Upper lobe of right lung (tissue), 1 donor: ENCODE results near the gene SEPTIN3. TPM values are rescaled to one million over a fixed set of nuclear protein-coding genes. Genes with fewer than 3 reads are reported as not detected.

Source experiments
- ATAC-seq: fragments of 200-7000 bp; cut with Tn5 transposase; one replicate; pipeline ENCODE4 v1.9.1; 2020; ENCODE audit warnings: mild to moderate bottlenecking, moderate library complexity
- DNase-seq: peaks from one replicate; pipeline ENCODE4 v3.0.0-alpha.2; 2020
- H3K27ac ChIP-seq: fragments of 200-600 bp; one replicate; pipeline ENCODE4 v1.8.0; 2022
- H3K27me3 ChIP-seq: fragments of 200-600 bp; one replicate; pipeline ENCODE4 v1.8.0; 2022; ENCODE audit warnings: mild to moderate bottlenecking
- H3K36me3 ChIP-seq: fragments of 200-600 bp; one replicate; pipeline ENCODE4 v1.8.0; 2022
- H3K4me1 ChIP-seq: fragments of 200-600 bp; one replicate; pipeline ENCODE4 v1.8.0; 2022
- H3K4me3 ChIP-seq: fragments of 200-600 bp; one replicate; pipeline ENCODE4 v1.8.0; 2022; ENCODE audit warnings: mild to moderate bottlenecking
- H3K9me3 ChIP-seq: fragments of 200-600 bp; one replicate; pipeline ENCODE4 v1.8.0; 2022
- intact Hi-C: fragments of 100-400 bp; cut with DNase I; formaldehyde crosslinking; loops from one replicate; pipeline ENCODE4 v1.11.0; 2022
- total RNA-seq: library from RNA; stranded (reverse); fragmentation: NEBNext Ultra II Directional; extraction: Animal tissue kit (Norgen Biotek cat#: 25700); gene quantifications from one replicate; pipeline ENCODE4 v1.2.1, GENCODE V29; 2021
- TF ChIP-seq, protein P1 (sequence below): fragments of 200-600 bp; IDR thresholded peaks from one replicate; pipeline ENCODE4 v1.8.0; 2022; ENCODE audit warnings: antibody characterized with exemption
- donor health status: DM: no; HTN: yes; CAD: no; lungs with severe emphysema.

The SEPTIN3 gene
- total RNA-seq, 1 donor from 2014 or later = 3.2 TPM

DNA sequence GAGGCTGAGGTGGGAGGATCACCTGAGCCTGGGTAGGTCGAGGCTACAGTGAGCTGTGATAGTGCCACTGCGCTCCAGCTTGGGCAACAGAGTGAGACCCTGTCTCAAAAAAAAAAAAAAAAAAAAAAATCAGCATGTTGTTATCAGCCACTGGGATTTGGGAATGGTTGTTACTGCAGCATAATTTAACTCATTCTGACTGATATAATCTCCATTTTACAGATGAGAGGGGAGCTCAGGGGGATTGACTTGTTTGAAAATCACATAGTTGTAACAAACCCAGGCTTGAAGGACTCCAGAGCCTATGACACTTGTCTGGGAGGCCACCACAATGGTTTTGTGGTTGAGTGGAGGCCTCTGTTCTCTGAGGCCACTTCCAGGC is 3.0 kb upstream of the SEPTIN3 start:
- TF ChIP-seq, protein P1, sequence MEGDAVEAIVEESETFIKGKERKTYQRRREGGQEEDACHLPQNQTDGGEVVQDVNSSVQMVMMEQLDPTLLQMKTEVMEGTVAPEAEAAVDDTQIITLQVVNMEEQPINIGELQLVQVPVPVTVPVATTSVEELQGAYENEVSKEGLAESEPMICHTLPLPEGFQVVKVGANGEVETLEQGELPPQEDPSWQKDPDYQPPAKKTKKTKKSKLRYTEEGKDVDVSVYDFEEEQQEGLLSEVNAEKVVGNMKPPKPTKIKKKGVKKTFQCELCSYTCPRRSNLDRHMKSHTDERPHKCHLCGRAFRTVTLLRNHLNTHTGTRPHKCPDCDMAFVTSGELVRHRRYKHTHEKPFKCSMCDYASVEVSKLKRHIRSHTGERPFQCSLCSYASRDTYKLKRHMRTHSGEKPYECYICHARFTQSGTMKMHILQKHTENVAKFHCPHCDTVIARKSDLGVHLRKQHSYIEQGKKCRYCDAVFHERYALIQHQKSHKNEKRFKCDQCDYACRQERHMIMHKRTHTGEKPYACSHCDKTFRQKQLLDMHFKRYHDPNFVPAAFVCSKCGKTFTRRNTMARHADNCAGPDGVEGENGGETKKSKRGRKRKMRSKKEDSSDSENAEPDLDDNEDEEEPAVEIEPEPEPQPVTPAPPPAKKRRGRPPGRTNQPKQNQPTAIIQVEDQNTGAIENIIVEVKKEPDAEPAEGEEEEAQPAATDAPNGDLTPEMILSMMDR = no peak
- no peak for ATAC-seq
- intact Hi-C loops = loop anchor here (10.0 kb wide), 1 partner anchor 469 kb away; the partner anchor contains the start of gene NFAM1

DNA sequence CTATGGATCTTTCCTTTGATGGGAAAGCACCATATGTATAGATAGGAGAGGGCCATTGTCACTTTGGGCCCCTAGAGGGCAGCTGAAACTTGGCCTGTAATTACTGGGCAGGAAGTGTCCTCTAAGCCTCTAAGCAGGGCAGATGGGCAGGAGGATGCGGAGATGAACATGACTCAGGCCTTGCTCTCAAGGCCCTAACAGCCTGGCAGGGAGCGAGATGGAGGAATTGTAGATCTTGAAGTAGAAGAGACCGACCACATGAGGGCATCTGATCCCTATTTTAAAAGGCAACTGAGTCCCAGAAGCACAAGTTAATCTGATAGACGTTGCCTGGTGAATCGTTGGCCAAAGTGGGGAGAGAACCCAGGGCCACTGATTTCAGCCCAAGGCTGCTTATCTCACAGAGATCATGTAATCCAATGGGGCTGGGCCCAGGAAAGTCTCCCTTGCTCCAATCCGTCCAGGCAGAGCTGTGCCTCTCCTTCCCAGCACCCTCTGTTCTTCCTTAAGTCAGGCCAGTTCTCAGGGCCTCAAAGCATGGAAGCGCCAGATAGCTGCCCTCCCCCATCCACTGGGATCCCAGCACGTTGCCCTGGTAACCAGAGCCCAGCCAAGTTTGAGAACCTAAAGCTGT is 2.5 kb upstream of the SEPTIN3 start:
- Histone ChIP-seq H3K4me3 (no peak overlapping the region), H3K27ac (no peak overlapping the region), H3K4me1 (peaks cover 3% of the 10 kb centered on the region), H3K9me3 (no peaks in the 10 kb centered on the region), H3K36me3 (no peaks in the 10 kb centered on the region), H3K27me3 (no peaks in the 10 kb centered on the region)
- TF ChIP-seq, protein P1 = peak; percentile 35
- ATAC-seq = peak; percentile 52
- intact Hi-C loops = loop anchor here (10.0 kb wide), 1 partner anchor 468 kb away; the partner anchor contains the start of gene NFAM1
- no peak for DNase-seq

More for the DNA sequence above, 3.0 kb upstream of the SEPTIN3 start:
- no peaks in the 10 kb centered on the region for H3K9me3 ChIP-seq
- H3K36me3 ChIP-seq = no peaks in the 10 kb centered on the region
- no peak overlapping the region for H3K4me3 ChIP-seq
- H3K4me1 ChIP-seq = peaks cover 3% of the 10 kb centered on the region
- H3K27me3 ChIP-seq = no peaks in the 10 kb centered on the region
- H3K27ac ChIP-seq = no peak overlapping the region
- DNase-seq = no peak

DNA sequence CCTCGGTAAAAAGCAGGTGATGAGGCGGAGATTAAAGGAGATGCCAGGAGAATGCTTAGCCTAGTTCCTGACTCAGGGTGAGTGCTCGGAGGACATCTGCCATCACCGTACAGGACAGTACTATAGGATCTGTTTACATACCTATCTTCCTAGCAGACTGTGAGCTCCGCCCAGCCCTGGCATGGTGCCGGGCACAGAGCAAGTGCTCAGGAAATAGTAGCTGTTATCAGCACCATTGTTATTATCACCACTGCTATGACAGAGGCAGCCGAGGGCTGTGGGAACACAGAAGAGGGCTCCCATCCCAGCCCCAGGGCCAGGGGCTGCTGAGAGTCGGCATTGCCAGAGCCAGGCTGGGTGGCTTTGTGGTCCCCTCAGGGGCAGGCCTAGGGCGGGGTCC is 642 bp upstream of the SEPTIN3 start:
- Histone ChIP-seq H3K9me3 (no peaks in the 10 kb centered on the region), H3K27me3 (no peaks in the 10 kb centered on the region), H3K27ac (no peak overlapping the region), H3K4me3 (no peak overlapping the region), H3K36me3 (no peaks in the 10 kb centered on the region), H3K4me1 (peaks cover 3% of the 10 kb centered on the region)
- TF ChIP-seq, protein P1 = no peak
- no peak for ATAC-seq
- no peak for DNase-seq
- intact Hi-C loops = loop anchor here (10.0 kb wide), 1 partner anchor 466 kb away; the partner anchor contains the start of gene NFAM1

DNA sequence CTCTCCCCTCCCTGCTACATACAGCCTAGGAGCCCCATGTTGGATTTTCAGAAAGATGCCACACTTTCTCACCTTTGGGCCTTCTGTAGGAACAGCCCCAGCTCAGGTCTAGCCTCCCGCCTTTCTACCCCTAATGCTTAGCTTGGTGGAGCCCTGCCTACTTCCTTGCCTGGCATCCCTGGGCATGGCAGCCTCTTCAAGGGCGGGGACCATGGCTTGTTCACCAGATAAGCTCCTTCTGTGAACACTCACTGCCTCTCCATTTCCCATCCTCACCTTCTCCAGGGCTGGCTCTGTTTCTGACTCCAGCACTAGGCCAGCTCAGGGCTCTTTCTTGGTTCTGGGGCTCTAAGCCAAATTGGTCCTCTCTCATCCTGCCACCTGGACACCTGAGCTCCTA is 1.4 kb downstream of the SEPTIN3 start:
- intact Hi-C loops = no loop called here
- DNase-seq = no peak
- Histone ChIP-seq H3K9me3 (no peaks in the 10 kb centered on the region), H3K4me3 (no peak overlapping the region), H3K36me3 (no peaks in the 10 kb centered on the region), H3K4me1 (no peaks in the 10 kb centered on the region), H3K27me3 (peaks cover 14% of the 10 kb centered on the region), H3K27ac (no peak overlapping the region)
- TF ChIP-seq, protein P1 = no peak
- no peak for ATAC-seq

DNA sequence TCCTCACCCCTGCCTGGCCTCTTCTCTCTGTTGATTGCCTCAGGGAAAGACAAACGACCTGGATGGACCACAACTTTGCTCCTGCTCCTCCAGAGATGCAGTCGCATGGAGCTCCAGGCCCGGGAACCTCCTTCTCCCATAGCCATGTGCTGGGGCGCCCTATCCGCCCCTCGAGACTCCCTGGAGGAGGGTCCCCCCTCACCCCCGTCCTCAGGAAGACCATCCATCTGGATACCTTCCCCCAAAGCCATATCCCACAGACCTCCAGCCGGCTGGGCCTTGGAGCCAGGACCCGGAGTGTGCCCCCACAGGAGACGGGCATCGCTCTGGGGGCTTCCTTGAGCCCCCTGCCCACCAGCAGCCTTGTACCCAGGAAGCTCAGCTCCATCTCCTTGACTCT is 2.2 kb downstream of the SEPTIN3 start:
- Histone ChIP-seq H3K27ac (no peak overlapping the region), H3K36me3 (no peaks in the 10 kb centered on the region), H3K4me3 (no peak overlapping the region), H3K4me1 (peaks cover 4% of the 10 kb centered on the region), H3K27me3 (peaks cover 22% of the 10 kb centered on the region), H3K9me3 (no peaks in the 10 kb centered on the region)
- TF ChIP-seq, protein P1 = no peak
- ATAC-seq = no peak
- intact Hi-C loops = no loop called here
- DNase-seq = no peak
